ENCODE results near the gene CENPS. TPM values are rescaled to one million over a fixed set of nuclear protein-coding genes. Genes with fewer than 3 reads are reported as not detected.

The CENPS gene
- total and polyA plus RNA-seq, 5 experiments from 2014 or later = 6.4 to 11.2 (median 9.4) TPM

DNA sequence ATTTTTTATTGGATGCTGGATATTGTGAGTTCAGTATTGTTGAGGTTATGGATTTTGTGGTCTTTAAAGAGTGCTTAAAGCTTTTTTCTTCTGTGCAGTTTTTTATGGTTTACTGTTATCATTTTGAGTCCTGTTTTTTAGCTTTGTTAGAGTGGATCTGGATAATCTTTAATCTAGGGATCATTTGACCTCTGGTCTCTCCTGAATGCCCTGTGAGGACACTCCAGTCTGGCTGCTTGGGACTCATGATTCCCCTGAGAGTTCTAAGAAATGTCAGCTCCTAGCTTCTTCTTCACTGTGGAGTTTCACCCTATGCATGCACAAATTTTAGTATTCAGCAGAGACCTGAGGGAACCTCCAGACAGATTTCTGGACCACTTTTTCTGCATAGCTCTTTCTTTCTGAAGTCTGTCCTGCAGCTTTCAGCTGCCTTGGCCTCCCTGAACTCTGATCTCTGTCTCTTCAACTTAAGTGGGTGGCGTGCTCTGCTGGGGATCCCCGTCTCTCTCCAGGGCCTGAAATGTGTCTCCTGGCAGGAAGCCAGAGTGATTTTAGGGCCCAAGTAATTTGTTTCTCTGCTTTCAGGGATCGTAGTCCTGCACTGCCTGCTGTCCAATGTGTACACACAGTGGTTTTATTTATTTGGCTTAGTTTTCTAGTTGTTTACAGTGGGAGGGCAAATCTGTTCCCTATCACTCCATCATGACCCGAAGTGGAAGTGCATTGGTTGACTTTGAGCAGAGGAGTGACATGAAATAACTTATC, 59.2 kb downstream of the CENPS start:
- H3K9me3 Mint-ChIP-seq = peaks cover 0 to 2% (median 0%) of the 10 kb centered on the region in 9 donors
- DNase-seq (no peak), ATAC-seq (no peak)
- H3K36me3 Mint-ChIP-seq = peaks cover 0 to 28% (median 0%) of the 10 kb centered on the region in 3 donors
- H3K27ac Mint-ChIP-seq = peak overlapping the region in 1 of 10 donors; percentile 20
- POLR2A ChIA-PET = interaction anchor here (0.6 kb wide), 1 partner anchor 15 kb away, joined by 3 read pairs; no protein-coding TSS in a partner anchor
- no peaks in the 10 kb centered on the region for H3K27me3 Mint-ChIP-seq
- H3K4me3 Mint-ChIP-seq = no peak overlapping the region
- peaks cover 8 to 20% (median 15%) of the 10 kb centered on the region in 4 donors for H3K4me1 Mint-ChIP-seq

DNA sequence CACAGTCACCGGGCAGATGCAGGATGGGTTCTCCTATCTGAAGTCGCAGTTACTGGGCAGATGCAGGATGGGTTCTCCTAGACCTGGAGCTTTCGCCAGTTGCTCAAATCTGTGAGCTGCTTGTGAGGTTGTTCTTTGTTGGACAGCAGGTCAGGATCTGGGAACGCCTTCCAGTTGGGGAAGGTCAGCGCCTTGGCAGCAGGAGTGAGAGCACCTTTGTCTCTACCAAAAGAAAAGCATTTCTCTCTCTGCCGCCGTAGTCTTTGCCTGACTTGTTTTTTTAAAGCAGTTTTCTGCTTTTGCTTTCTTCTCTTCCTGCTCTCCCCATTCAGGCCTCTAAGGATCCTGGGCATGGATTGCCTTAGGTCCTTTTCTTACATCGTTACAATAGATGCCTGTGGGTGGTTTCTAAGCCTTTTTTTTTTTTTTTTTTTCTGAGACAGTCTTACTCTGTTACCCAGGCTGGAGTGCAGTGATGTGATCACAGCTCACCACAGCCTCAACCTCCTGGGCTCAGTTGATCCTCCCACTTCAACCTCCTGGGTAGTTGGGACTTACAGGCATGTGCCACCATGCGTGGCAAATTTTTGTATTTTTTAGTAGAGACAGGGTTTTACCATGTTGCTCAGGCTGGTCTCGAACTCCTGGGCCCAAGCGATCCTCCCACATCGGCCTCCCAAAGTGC, 60.2 kb downstream of the CENPS start:
- DNase-seq (no peak), ATAC-seq (no peak)
- POLR2A ChIA-PET = interaction anchor here (0.7 kb wide), 1 partner anchor 486 kb away, joined by 4 read pairs; no protein-coding TSS in a partner anchor
- peaks cover 12 to 23% (median 20%) of the 10 kb centered on the region in 4 donors for H3K4me1 Mint-ChIP-seq
- peaks cover 0 to 2% (median 0%) of the 10 kb centered on the region in 9 donors for H3K9me3 Mint-ChIP-seq
- no peak overlapping the region for H3K27ac Mint-ChIP-seq
- peaks cover 0 to 22% (median 0%) of the 10 kb centered on the region in 3 donors for H3K36me3 Mint-ChIP-seq
- no peak overlapping the region for H3K4me3 Mint-ChIP-seq
- H3K27me3 Mint-ChIP-seq = no peaks in the 10 kb centered on the region

Other genes with a start within 250 kb of the CENPS start
- 10 to 100 TPM; 10.0 to 11.4 TPM for gene KIF1B, start 219.9 kb upstream of the CENPS start, total RNA-seq
- 1 to 10 TPM in 2 of 3 donors, under 1 TPM in 1; 0.70 to 2.1 (median 2.0) TPM for gene KIF1B, start 219.9 kb upstream of the CENPS start, polyA plus RNA-seq
- gene PGD, start 31.4 kb upstream of the CENPS start, total RNA-seq = 10 to 100 TPM; 42.2 to 46.6 TPM
- 10 to 100 TPM; 41.4 to 52.8 (median 46.6) TPM for gene PGD, start 31.4 kb upstream of the CENPS start, polyA plus RNA-seq
- gene CORT, start 19.6 kb downstream of the CENPS start, total RNA-seq = under 1 TPM in 1 of 2 experiments, not detected in 1; 0.44 TPM
- gene CORT, start 19.6 kb downstream of the CENPS start, polyA plus RNA-seq = under 1 TPM in 1 of 3 donors, not detected in 2; 0.22 TPM
- gene DFFA, start 42.1 kb downstream of the CENPS start, total RNA-seq = 10 to 100 TPM; 30.2 to 33.0 TPM
- 10 to 100 TPM; 18.4 to 42.6 (median 20.9) TPM for gene DFFA, start 42.1 kb downstream of the CENPS start, polyA plus RNA-seq
- gene PEX14, start 44.5 kb downstream of the CENPS start, total RNA-seq = 10 to 100 TPM; 23.7 TPM
- gene PEX14, start 44.5 kb downstream of the CENPS start, polyA plus RNA-seq = 1 to 10 TPM; 3.3 to 5.5 (median 4.6) TPM

Data from naive thymus-derived CD8-positive, alpha-beta T cell (primary cell).